Keratinocyte (primary cell): ENCODE data around the gene ADSL. TPM values are rescaled to one million over a fixed set of nuclear protein-coding genes. Genes with fewer than 3 reads are reported as not detected.

ENCODE experiments used
- DNase-seq: peaks from one replicate; pipeline ENCODE4 v3.0.0-alpha.2; 2011; ENCODE audit warnings: low read depth, missing footprints, low spot score
- FAIRE-seq: peaks from 2 replicates; lab custom pipeline; 2011; peaks lifted over from hg19 to GRCh38; lab: Jason Lieb, UNC
- H2AFZ ChIP-seq: 2 replicates; pipeline ENCODE4 v1.6.0; 2012; ENCODE audit warnings: low read length, control low read depth, inconsistent platforms; ENCODE audit not compliant: control insufficient read depth
- H3K27ac ChIP-seq: 2 replicates; pipeline ENCODE4 v1.5.1; 2011; ENCODE audit warnings: low read length; ENCODE audit not compliant: control insufficient read depth, insufficient read depth
- H3K27me3 ChIP-seq: 3 replicates; pipeline ENCODE4 v1.6.0; 2011; ENCODE audit warnings: low read length; ENCODE audit not compliant: control insufficient read depth, insufficient read depth; ENCODE audit errors: extremely low read depth
- H3K36me3 ChIP-seq, 2 experiments: 2 replicates in 1 of 2; 3 replicates in 1 of 2; pipeline ENCODE4 v1.5.1; 2011; ENCODE audit warnings: low read length in 2 of 2, mild to moderate bottlenecking in 1 of 2; ENCODE audit not compliant: control insufficient read depth in 2 of 2, insufficient read depth in 2 of 2; ENCODE audit errors: extremely low read depth in 1 of 2
- H3K4me1 ChIP-seq: 3 replicates; pipeline ENCODE4 v1.5.1; 2011; ENCODE audit warnings: low read length; ENCODE audit not compliant: control insufficient read depth, insufficient read depth; ENCODE audit errors: extremely low read depth
- H3K4me2 ChIP-seq: 3 replicates; pipeline ENCODE4 v1.6.0; 2011; ENCODE audit warnings: low read depth, low read length; ENCODE audit not compliant: control insufficient read depth, insufficient read depth; ENCODE audit errors: extremely low read depth
- H3K4me3 ChIP-seq, 3 experiments: fragments of 200-600 bp in 1 of 3; sonication (generic) in 1 of 3; 2 replicates in 2 of 3; 3 replicates in 1 of 3; pipeline ENCODE4 v1.5.1; 2011 to 2016; ENCODE audit warnings: low read length in 3 of 3, mild to moderate bottlenecking in 3 of 3, control low read depth in 2 of 3, inconsistent platforms in 1 of 3, low read depth in 1 of 3, mixed read lengths in 1 of 3, mixed run types in 1 of 3, moderate library complexity in 1 of 3; ENCODE audit not compliant: control insufficient read depth in 2 of 3, insufficient read depth in 2 of 3; ENCODE audit errors: extremely low read depth in 1 of 3
- H3K79me2 ChIP-seq: 2 replicates; pipeline ENCODE4 v1.6.0; 2012; ENCODE audit warnings: low read length; ENCODE audit not compliant: control insufficient read depth, insufficient read depth
- H3K9ac ChIP-seq: 3 replicates; pipeline ENCODE4 v1.6.0; 2011; ENCODE audit warnings: low read length; ENCODE audit not compliant: control insufficient read depth, insufficient read depth; ENCODE audit errors: extremely low read depth
- H3K9me1 ChIP-seq: 3 replicates; pipeline ENCODE4 v1.6.0; 2011; ENCODE audit warnings: low read length; ENCODE audit not compliant: control insufficient read depth, insufficient read depth; ENCODE audit errors: extremely low read depth
- H3K9me3 ChIP-seq: 2 replicates; pipeline ENCODE4 v1.5.1; 2012; ENCODE audit warnings: low read depth, low read length; ENCODE audit not compliant: control insufficient read depth
- H4K20me1 ChIP-seq: 3 replicates; pipeline ENCODE4 v1.6.0; 2011; ENCODE audit warnings: low read length; ENCODE audit not compliant: control insufficient read depth, insufficient read depth; ENCODE audit errors: extremely low read depth
- EZH2 ChIP-seq: IDR thresholded peaks from one replicate; pipeline ENCODE4 v1.6.1; 2012; ENCODE audit warnings: inconsistent platforms, mild to moderate bottlenecking, low read length, moderate library complexity
- dilution Hi-C: fragments of 300-500 bp; cut with MboI; formaldehyde crosslinking; loops from one replicate; pipeline ENCODE4 v1.7.0; 2020; ENCODE audit warnings: low sequenced_read_pairs; ENCODE audit not compliant: extremely low pct_ligation_motif_present
- polyA plus RNA-seq, 5 experiments: library from polyadenylated mRNA; depleted of rRNA in 3 of 5; stranded (reverse) in 3 of 5; stranded (forward) in 1 of 5; unstranded in 1 of 5; fragments of >200 nt; gene quantifications; 1 replicate in 1 of 5; 2 replicates in 3 of 5; 3 replicates in 1 of 5; pipeline versions ENCODE4 v1.2.1 to v1.2.3, GENCODE V29; 2011 to 2012; ENCODE audit warnings: missing spikeins in 2 of 5, low read depth in 1 of 5, low replicate concordance in 1 of 5
- TF ChIP-seq, protein P1 (sequence below), 3 experiments: IDR thresholded peaks in 1 of 3; conservative IDR thresholded peaks in 1 of 3; optimal IDR thresholded peaks in 1 of 3; 2 replicates in 2 of 3; 3 replicates in 1 of 3; pipeline versions ENCODE3 to v1.5.1; 2011; ENCODE audit warnings: low read length in 3 of 3, mild to moderate bottlenecking in 3 of 3, moderate library complexity in 2 of 3, control low read depth in 1 of 3, inconsistent platforms in 1 of 3; ENCODE audit not compliant: insufficient read depth in 2 of 3; ENCODE audit errors: extremely low read depth in 1 of 3

Gene ADSL
- polyA plus RNA-seq, 1 donor (not counting 4 experiments of a cell fraction or from before 2014, with no cell fraction given), result 96.1 TPM

DNA sequence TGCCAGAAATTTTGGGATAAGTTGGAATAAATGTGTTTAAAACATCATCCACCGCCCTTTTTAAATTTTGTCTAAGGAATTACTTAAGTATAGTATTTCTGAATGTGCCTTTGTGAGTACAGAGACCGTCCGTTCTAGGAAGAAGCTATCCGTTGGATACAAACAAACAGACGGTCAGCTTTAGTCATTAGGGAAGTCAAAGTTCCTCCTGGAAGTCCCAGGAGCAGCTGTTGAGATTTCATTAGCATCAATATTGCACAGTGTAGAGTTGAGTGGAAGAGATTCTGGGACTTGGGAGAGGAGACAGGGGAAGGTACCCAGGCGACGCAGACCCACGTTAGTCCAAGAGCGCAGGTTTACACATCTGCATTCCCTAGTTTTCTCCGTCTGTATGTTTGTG, 15.7 kb upstream of the ADSL start:
- H3K27ac ChIP-seq, result no peak overlapping the region
- no peak overlapping the region for H3K9ac ChIP-seq
- no peaks in the 10 kb centered on the region for H4K20me1 ChIP-seq
- no peaks in the 10 kb centered on the region for H3K9me1 ChIP-seq
- no peak for TF ChIP-seq EZH2
- TF ChIP-seq, protein P1, sequence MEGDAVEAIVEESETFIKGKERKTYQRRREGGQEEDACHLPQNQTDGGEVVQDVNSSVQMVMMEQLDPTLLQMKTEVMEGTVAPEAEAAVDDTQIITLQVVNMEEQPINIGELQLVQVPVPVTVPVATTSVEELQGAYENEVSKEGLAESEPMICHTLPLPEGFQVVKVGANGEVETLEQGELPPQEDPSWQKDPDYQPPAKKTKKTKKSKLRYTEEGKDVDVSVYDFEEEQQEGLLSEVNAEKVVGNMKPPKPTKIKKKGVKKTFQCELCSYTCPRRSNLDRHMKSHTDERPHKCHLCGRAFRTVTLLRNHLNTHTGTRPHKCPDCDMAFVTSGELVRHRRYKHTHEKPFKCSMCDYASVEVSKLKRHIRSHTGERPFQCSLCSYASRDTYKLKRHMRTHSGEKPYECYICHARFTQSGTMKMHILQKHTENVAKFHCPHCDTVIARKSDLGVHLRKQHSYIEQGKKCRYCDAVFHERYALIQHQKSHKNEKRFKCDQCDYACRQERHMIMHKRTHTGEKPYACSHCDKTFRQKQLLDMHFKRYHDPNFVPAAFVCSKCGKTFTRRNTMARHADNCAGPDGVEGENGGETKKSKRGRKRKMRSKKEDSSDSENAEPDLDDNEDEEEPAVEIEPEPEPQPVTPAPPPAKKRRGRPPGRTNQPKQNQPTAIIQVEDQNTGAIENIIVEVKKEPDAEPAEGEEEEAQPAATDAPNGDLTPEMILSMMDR (optimal IDR thresholded peaks at IDR 0.05 in 1 of 3, IDR thresholded peaks at IDR 0.05 in 1 of 3, conservative IDR thresholded peaks at IDR 0.05 in 1 of 3; ENCODE audit: extremely low read depth in 1 of 3, insufficient read depth in 2 of 3, low read length in 3 of 3), result no peak
- H3K4me1 ChIP-seq, result no peaks in the 10 kb centered on the region
- H2AFZ ChIP-seq, result no peak overlapping the region
- dilution Hi-C loops, result no loop called here
- DNase-seq, result no peak
- H3K27me3 ChIP-seq, result no peaks in the 10 kb centered on the region
- H3K79me2 ChIP-seq, result no peaks in the 10 kb centered on the region
- FAIRE-seq, result no peak
- no peak overlapping the region for H3K4me3 ChIP-seq
- peaks cover 0 to 3% of the 10 kb centered on the region in 2 experiments for H3K36me3 ChIP-seq
- no peaks in the 10 kb centered on the region for H3K9me3 ChIP-seq
- no peak overlapping the region for H3K4me2 ChIP-seq

DNA sequence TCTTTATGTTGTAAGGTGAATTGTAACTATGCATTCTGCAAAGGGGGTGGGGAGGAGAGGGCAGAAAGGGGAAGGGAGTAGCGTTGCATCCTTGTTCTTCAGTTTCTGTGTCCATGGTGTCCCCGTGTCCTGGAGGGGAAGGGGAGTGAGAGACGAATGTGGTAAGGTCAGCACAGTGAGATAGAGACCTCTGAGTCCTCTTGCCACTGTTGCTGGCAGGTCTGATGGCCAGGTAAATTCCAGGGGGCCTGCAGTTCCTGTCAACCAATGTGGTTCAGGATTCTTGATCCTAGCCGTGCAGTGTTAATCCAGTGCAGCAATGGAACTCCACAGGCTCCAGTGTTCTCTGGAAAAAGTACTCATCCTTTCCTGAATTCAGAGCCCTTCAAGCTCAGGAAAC, 14.6 kb upstream of the ADSL start:
- H3K27me3 ChIP-seq, result no peaks in the 10 kb centered on the region
- H3K4me2 ChIP-seq, result no peak overlapping the region
- peaks cover 0 to 5% of the 10 kb centered on the region in 2 experiments for H3K36me3 ChIP-seq
- H3K9me1 ChIP-seq, result no peaks in the 10 kb centered on the region
- H3K79me2 ChIP-seq, result no peaks in the 10 kb centered on the region
- TF ChIP-seq EZH2, result no peak
- TF ChIP-seq, protein P1 (optimal IDR thresholded peaks at IDR 0.05 in 1 of 3, IDR thresholded peaks at IDR 0.05 in 1 of 3, conservative IDR thresholded peaks at IDR 0.05 in 1 of 3; ENCODE audit: extremely low read depth in 1 of 3, insufficient read depth in 2 of 3, low read length in 3 of 3), result no peak
- H2AFZ ChIP-seq, result no peak overlapping the region
- no peak overlapping the region for H3K27ac ChIP-seq
- no peak overlapping the region for H3K4me3 ChIP-seq
- no peak for FAIRE-seq
- DNase-seq, result no peak
- no peaks in the 10 kb centered on the region for H3K4me1 ChIP-seq
- no peaks in the 10 kb centered on the region for H4K20me1 ChIP-seq
- H3K9ac ChIP-seq, result no peak overlapping the region
- no peaks in the 10 kb centered on the region for H3K9me3 ChIP-seq
- dilution Hi-C loops, result no loop called here
